GM23338 (cell line): ENCODE results near the gene CHMP4A. TPM values are rescaled to one million over a fixed set of nuclear protein-coding genes. Genes with fewer than 3 reads are reported as not detected.

ENCODE experiments used
- CREB1 ChIP-seq: fragments of 250-450 bp; sonication (Bioruptor Pico); IDR thresholded peaks from 2 replicates; pipeline ENCODE4 v1.5.0; 2020; ENCODE audit warnings: low read depth, mild to moderate bottlenecking, moderate library complexity
- CTCF ChIP-seq, 2 experiments: fragments of 200-600 bp in 1 of 2; sonication (generic) in 1 of 2; conservative IDR thresholded peaks; 2 replicates each; pipeline versions ENCODE4 v1.5.1 to v1.6.1; 2016 to 2017; ENCODE audit warnings: antibody characterized with exemption in 2 of 2, low read depth in 2 of 2, mild to moderate bottlenecking in 2 of 2, moderate library complexity in 1 of 2
- NANOG ChIP-seq: IDR thresholded peaks from 2 replicates; pipeline ENCODE4 v1.6.1; 2016; ENCODE audit warnings: antibody characterized with exemption, borderline replicate concordance
- POLR2AphosphoS5 ChIP-seq: IDR thresholded peaks from 2 replicates; pipeline ENCODE4 v1.6.1; 2016; ENCODE audit warnings: antibody characterized with exemption, low read depth
- REST ChIP-seq: IDR thresholded peaks from one replicate; pipeline ENCODE4 v1.6.1; 2018; ENCODE audit warnings: antibody characterized with exemption; ENCODE audit not compliant: unreplicated experiment
- ZNF331 ChIP-seq: fragments of 250-450 bp; sonication (Bioruptor Pico); IDR thresholded peaks from 2 replicates; pipeline ENCODE4 v1.5.0; 2020; ENCODE audit warnings: low read depth, mild to moderate bottlenecking, moderate library complexity
- ZNF462 ChIP-seq: fragments of 250-450 bp; sonication (Bioruptor Pico); IDR thresholded peaks from 2 replicates; pipeline ENCODE4 v1.5.0; 2020; ENCODE audit warnings: mild to moderate bottlenecking, moderate library complexity
- polyA plus RNA-seq: library from polyadenylated mRNA; unstranded; fragments of >200 nt; fragmentation: Nextera tagmentation; extraction: Ambion mirVana; gene quantifications from 2 replicates; pipeline ENCODE4 v1.2.1, GENCODE V29; 2016
- total RNA-seq: library from RNA; depleted of rRNA; stranded (reverse); fragments of >200 nt; shearing (Covaris generic); gene quantifications from 2 replicates; pipeline ENCODE4 v1.2.3, GENCODE V29; 2014
- TF ChIP-seq, protein P1 (sequence below): IDR thresholded peaks from 2 replicates; pipeline ENCODE4 v1.6.1; 2016; ENCODE audit warnings: antibody characterized with exemption

Gene CHMP4A
- total and polyA plus RNA-seq, 2 experiments from 2014 or later: 19.3 to 36.9 TPM

GRCh38 chr14:24258119-24258518 lies 44.8 kb upstream of the CHMP4A start (continued):
- TF ChIP-seq ZNF462 (CRISPR knock-in tag) (no peak), ZNF331 (CRISPR knock-in tag) (no peak), NANOG (no peak), CREB1 (CRISPR knock-in tag) (no peak), REST (no peak), POLR2AphosphoS5 (no peak), CTCF (conservative IDR thresholded peaks at IDR 0.05; ENCODE audit: low read depth in 2 of 2) (no peak)
- TF ChIP-seq, protein P1, sequence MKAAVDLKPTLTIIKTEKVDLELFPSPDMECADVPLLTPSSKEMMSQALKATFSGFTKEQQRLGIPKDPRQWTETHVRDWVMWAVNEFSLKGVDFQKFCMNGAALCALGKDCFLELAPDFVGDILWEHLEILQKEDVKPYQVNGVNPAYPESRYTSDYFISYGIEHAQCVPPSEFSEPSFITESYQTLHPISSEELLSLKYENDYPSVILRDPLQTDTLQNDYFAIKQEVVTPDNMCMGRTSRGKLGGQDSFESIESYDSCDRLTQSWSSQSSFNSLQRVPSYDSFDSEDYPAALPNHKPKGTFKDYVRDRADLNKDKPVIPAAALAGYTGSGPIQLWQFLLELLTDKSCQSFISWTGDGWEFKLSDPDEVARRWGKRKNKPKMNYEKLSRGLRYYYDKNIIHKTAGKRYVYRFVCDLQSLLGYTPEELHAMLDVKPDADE: no peak
